Measurements from ENCODE around the gene FADS6.

FADS6 gene

DNA sequence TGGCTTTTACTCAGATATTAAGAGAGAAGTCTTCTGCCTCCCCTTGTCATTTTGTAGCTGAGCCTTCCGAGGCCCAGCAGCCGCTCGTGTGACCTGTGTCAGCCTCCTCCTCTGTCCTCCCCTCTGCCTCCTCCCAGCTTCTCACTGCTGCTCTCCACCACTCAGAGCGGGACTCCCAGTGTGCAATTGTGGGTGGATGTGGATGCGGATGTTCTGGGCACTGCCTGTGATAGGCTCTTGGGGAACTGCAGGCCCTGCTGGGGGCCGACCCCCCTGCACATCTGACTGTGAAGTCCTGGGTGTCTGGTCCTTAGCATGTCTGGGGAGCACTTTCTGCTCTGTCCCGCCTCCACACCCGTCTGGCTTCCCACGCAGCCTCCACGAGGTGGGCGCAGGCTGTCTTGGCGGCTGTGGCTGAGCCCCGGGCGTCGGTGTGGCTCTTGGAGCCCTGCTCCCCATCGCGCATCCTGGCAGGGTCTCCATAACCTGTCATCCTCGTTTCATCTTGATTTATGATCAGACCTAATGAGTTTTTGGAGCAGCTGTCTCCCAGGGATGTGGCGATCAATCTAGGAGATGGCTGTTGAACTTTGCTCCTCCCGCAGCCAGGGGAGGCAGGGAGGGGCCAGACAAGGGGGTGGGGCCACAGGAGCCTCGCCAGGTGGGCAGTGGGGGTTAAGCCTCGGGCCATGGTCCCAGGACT, 61.8 kb downstream of the FADS6 start:
- DNase-seq (ENCODE audit: low read depth in 2 of 2) = no peak

DNA sequence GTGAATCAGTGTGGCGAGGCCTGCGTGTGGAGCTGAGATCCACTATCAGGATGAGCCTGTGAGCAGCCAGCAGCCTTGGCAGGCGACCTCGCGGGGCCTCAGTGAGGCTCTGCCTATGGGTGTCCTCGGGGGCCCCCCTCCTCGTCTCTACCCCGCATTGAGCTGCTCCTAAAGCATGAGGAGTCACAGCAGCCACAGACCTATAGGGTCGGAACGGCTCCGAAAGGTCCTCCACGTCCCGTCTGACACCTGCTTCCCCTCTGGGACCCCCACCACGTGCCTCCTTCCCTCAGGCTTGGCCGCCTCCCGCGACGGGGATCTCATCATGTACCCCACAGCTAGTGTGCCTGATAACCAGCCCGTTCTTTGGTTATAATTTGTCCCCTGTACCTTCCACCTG, 62.6 kb downstream of the FADS6 start:
- no peak for DNase-seq (ENCODE audit: low read depth in 2 of 2)

DNA sequence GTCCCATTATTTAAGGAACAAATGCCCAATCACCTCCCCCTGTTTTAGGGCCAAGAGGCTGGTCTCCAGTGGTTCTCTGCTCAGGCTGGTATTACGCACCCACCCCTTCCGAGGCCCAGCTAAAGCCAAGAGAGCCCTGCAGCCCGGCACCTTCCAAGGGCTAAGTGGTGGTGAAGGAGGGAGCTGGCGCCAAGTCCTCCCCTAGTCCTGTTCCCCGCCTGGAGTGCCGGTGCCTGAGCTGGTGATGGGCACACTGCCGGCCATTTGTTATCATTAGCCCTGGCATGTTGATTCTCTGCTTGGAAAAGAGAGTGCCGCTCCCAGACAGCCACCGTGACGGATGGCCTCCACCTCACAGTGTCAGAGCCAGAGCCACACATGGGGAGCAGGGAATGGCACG, 65.6 kb downstream of the FADS6 start:
- no peak for DNase-seq (ENCODE audit: low read depth in 2 of 2)

Measured in stimulated activated CD4-positive, alpha-beta T cell treated with anti-CD3 and anti-CD28 coated beads, Interleukin-4, amount 100 ng/mL, for 48 hours (primary cell).